ENCODE results near the gene CACNA1D. TPM values are rescaled to one million over a fixed set of nuclear protein-coding genes. Genes with fewer than 3 reads are reported as not detected.
A peak's percentile ranks its signal among the peaks of the same experiment; 100 is the strongest.

The CACNA1D gene
- total and polyA plus RNA-seq, 2 donors, result 0.57 to 0.66 TPM

DNA sequence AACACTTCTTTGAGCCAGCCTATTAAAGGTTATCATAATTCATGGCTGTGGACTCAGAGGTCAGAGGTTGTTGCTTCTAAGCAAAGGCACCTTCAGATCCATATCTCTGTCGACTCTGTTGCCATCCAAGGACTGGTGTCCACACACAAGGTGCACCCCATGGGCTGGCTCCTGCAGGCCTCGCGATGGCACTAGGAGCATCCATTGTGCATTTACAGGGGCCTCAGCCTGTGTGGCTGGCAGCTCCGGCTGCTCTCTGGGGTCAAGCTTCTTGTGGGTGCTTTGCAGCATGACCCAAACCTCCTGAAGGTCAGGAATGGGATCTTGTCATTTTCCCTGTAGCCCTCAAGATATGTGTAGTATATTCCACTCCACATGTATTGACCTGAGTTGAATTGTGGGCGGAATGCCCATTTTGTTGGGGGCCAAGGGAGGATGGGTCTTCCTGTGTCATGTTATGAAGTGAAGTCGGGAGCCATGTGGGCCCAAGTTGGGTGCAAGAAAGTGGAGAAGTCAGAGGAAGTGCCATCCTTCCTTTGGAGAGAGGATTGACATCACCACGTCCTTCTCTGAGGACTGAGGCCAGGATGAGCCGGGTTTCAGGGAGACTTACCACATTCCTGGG, 308.0 kb downstream of the CACNA1D start:
- Histone ChIP-seq H3K27me3 (ENCODE audit: control insufficient read depth in 2 of 2, insufficient read depth in 1 of 2, low read length in 1 of 2) (no peaks in the 10 kb centered on the region), H3K4me1 (ENCODE audit: control insufficient read depth in 2 of 2, insufficient read depth in 2 of 2, low read length in 2 of 2) (peaks cover 0 to 32% of the 10 kb centered on the region in 2 donors), H3K27ac (ENCODE audit: low read depth in 1 of 2, low read length in 1 of 2) (no peak overlapping the region), H3K36me3 (ENCODE audit: control insufficient read depth in 2 of 2, insufficient read depth in 2 of 2, low read length in 1 of 2) (no peaks in the 10 kb centered on the region), H3K4me3 (ENCODE audit: low read length in 2 of 2) (no peak overlapping the region), H3K9me3 (ENCODE audit: control insufficient read depth in 2 of 2, insufficient read depth in 1 of 2, low read length in 1 of 2) (no peaks in the 10 kb centered on the region)
- 92% methylated on average over 8 of the region's 8 CpGs for WGBS
- no peak for DNase-seq (ENCODE audit: low read depth in 6 of 9, low spot score in 9 of 9)

DNA sequence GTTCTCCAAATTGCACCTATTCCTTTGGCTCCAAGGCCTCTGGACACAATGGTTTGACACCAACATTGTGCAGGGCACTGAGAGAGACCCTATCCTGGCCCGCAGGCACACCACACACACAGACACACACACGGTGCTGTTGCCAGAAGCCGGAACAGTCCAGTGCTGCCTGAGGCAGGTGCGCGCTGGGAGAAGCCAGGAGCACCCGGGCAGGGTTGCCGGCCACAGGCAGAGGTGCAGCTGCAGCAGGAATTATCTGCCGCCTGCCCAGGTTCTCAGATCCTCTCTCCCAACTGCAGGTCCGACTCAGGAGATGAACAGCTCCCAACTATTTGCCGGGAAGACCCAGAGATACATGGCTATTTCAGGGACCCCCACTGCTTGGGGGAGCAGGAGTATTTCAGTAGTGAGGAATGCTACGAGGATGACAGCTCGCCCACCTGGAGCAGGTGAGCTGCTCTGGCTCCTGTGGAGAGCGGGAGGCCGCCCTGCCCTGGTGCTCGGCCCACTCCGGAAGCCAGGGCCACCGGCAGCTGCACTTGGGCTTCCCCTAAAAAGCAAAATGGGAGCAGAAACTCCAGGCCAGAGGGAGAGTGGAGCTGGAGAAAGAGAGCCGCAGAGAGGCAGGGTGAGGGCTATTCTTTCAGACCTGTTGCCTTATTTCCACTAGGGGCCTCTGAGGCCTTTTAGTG, 308.9 kb downstream of the CACNA1D start:
- Histone ChIP-seq H3K9me3 (ENCODE audit: control insufficient read depth in 2 of 2, insufficient read depth in 1 of 2, low read length in 1 of 2) (no peaks in the 10 kb centered on the region), H3K36me3 (ENCODE audit: control insufficient read depth in 2 of 2, insufficient read depth in 2 of 2, low read length in 1 of 2) (no peaks in the 10 kb centered on the region), H3K4me3 (ENCODE audit: low read length in 2 of 2) (no peak overlapping the region), H3K4me1 (ENCODE audit: control insufficient read depth in 2 of 2, insufficient read depth in 2 of 2, low read length in 2 of 2) (peaks cover 0 to 34% of the 10 kb centered on the region in 2 donors), H3K27me3 (ENCODE audit: control insufficient read depth in 2 of 2, insufficient read depth in 1 of 2, low read length in 1 of 2) (no peaks in the 10 kb centered on the region), H3K27ac (ENCODE audit: low read depth in 1 of 2, low read length in 1 of 2) (no peak overlapping the region)
- 97% methylated on average over 18 of the region's 18 CpGs for WGBS
- no peak for DNase-seq (ENCODE audit: low read depth in 6 of 9, low spot score in 9 of 9)

DNA sequence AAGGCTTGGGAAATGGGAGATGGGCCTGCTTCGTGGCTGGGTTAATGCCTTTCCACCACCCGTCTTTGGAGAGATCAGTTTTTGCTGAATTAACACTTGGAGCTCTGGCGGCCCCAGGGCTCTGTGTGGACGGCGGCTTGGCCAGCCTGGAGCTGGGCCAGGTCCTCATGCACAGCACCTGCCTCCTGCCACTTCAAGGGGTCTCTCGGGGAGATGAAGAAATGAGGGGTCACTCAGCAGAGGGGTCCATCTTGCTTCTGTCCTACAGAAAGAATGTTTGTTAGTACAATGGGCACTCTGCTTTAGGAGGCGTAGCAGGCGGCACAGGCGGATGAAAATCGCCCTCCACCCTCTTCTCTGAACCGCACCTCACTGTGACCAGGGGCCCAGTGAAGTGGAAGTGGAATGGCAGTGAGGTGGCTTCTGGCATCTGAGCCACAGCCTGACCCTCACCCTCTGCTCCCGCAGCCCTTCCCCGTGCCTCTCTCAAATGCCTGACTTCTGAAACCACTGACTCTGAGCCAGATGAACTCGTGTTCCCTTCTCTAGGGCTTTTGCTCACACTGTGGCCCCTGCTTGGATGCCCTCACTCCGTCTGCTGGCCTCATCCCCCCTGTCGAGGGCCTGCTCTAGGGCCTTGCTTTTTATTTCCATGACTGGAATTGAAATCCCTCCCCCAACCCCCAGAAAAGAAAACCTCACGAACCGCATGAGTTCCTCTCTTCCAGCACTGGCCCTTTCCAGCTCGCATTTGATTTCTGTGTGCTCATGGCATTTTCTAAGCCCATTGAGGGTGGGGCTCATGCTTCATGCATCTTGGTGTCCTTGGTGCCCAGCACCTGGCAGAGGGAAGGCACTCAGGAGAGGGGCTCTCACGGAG, 309.6 kb downstream of the CACNA1D start:
- Histone ChIP-seq H3K36me3 (ENCODE audit: control insufficient read depth in 2 of 2, insufficient read depth in 2 of 2, low read length in 1 of 2) (no peaks in the 10 kb centered on the region), H3K27me3 (ENCODE audit: control insufficient read depth in 2 of 2, insufficient read depth in 1 of 2, low read length in 1 of 2) (no peaks in the 10 kb centered on the region), H3K27ac (ENCODE audit: low read depth in 1 of 2, low read length in 1 of 2) (no peak overlapping the region), H3K4me1 (ENCODE audit: control insufficient read depth in 2 of 2, insufficient read depth in 2 of 2, low read length in 2 of 2) (peaks cover 0 to 34% of the 10 kb centered on the region in 2 donors), H3K4me3 (ENCODE audit: low read length in 2 of 2) (no peak overlapping the region), H3K9me3 (ENCODE audit: control insufficient read depth in 2 of 2, insufficient read depth in 1 of 2, low read length in 1 of 2) (no peaks in the 10 kb centered on the region)
- DNase-seq (ENCODE audit: low read depth in 6 of 9, low spot score in 9 of 9), result no peak
- WGBS, result 85% methylated on average over 20 of the region's 20 CpGs

DNA sequence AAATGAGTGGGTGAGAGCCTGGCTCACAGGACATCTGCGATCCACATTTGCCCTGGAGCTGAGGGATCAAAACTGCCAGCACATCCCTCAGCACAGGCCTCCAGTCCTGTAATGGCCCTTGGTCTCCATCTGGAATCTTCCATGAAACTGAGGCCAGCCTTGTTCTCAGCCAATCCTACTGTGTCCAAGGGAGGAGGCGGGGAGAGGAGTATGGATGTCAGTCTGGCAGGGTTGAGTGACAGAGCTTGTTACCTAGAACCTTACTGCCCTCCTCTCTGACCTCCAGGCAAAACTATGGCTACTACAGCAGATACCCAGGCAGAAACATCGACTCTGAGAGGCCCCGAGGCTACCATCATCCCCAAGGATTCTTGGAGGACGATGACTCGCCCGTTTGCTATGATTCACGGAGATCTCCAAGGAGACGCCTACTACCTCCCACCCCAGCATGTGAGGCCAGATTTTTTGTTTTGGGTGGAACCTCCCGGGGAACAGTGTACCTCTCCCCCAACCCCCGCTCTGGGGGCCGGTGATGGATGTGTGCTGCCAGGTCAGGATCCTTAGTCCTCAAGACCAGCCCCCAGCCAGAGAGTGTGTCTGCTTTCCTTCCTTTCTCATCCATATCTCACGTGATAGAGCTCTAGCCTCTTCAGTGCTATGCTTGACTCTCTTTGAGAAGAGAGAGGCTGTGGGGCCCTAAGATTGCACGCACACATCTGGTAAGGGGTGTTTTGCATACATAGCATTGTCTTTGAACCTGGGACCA, 310.5 kb downstream of the CACNA1D start:
- DNase-seq (ENCODE audit: low read depth in 6 of 9, low spot score in 9 of 9), result peak in 7 of 9 donors; percentile 8 to 80 (median 45)
- 90% methylated on average over 14 of the region's 14 CpGs for WGBS

DNA sequence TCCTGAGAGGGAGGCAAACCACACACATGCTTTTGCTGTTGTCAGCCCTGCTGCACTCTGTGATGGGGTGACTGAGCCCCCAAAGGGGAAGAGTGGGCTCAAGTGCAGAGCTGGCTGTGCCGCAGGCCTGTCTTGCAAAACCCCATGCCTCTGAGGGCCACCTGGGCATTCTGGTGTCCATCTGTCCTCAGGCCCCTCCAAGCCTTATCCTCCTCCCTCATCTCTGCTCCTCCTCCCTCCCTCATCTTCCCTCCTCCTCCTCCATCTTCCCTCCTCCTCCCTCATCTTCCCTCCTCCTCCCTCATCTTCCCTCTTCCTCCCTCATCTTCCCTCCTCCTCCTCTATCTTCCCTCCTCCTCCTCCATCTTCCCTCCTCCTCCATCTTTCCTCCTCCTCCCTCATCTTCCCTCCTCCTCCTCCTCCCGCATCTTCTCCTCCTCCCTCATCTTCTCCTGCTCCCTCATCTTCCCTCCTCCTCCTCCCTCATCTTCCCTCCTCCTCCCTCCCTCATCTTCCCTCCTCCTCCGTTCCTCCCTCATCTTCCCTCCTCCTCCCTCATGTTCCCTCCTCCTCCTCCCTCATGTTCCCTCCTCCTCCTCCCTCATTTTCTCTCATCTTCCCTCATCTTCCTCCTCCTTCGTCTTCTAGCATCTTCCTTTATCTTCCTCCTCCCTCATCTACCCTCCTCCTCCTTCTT, 311.2 kb downstream of the CACNA1D start:
- 85% methylated on average over 4 of the region's 4 CpGs for WGBS
- H3K27me3 ChIP-seq (ENCODE audit: control insufficient read depth in 2 of 2, insufficient read depth in 1 of 2, low read length in 1 of 2), result no peaks in the 10 kb centered on the region
- no peaks in the 10 kb centered on the region for H3K9me3 ChIP-seq (ENCODE audit: control insufficient read depth in 2 of 2, insufficient read depth in 1 of 2, low read length in 1 of 2)
- no peaks in the 10 kb centered on the region for H3K36me3 ChIP-seq (ENCODE audit: control insufficient read depth in 2 of 2, insufficient read depth in 2 of 2, low read length in 1 of 2)
- no peak overlapping the region for H3K4me3 ChIP-seq (ENCODE audit: low read length in 2 of 2)
- no peak for DNase-seq (ENCODE audit: low read depth in 6 of 9, low spot score in 9 of 9)
- peaks cover 0 to 34% of the 10 kb centered on the region in 2 donors for H3K4me1 ChIP-seq (ENCODE audit: control insufficient read depth in 2 of 2, insufficient read depth in 2 of 2, low read length in 2 of 2)
- no peak overlapping the region for H3K27ac ChIP-seq (ENCODE audit: low read depth in 1 of 2, low read length in 1 of 2)

More for the DNA sequence above, 310.5 kb downstream of the CACNA1D start:
- Histone ChIP-seq H3K27ac (ENCODE audit: low read depth in 1 of 2, low read length in 1 of 2) (peak overlapping the region in 1 of 2 donors; percentile 41), H3K36me3 (ENCODE audit: control insufficient read depth in 2 of 2, insufficient read depth in 2 of 2, low read length in 1 of 2) (no peaks in the 10 kb centered on the region), H3K4me3 (ENCODE audit: low read length in 2 of 2) (no peak overlapping the region), H3K9me3 (ENCODE audit: control insufficient read depth in 2 of 2, insufficient read depth in 1 of 2, low read length in 1 of 2) (no peaks in the 10 kb centered on the region), H3K4me1 (ENCODE audit: control insufficient read depth in 2 of 2, insufficient read depth in 2 of 2, low read length in 2 of 2) (peaks cover 0 to 34% of the 10 kb centered on the region in 2 donors), H3K27me3 (ENCODE audit: control insufficient read depth in 2 of 2, insufficient read depth in 1 of 2, low read length in 1 of 2) (no peaks in the 10 kb centered on the region)

DNA sequence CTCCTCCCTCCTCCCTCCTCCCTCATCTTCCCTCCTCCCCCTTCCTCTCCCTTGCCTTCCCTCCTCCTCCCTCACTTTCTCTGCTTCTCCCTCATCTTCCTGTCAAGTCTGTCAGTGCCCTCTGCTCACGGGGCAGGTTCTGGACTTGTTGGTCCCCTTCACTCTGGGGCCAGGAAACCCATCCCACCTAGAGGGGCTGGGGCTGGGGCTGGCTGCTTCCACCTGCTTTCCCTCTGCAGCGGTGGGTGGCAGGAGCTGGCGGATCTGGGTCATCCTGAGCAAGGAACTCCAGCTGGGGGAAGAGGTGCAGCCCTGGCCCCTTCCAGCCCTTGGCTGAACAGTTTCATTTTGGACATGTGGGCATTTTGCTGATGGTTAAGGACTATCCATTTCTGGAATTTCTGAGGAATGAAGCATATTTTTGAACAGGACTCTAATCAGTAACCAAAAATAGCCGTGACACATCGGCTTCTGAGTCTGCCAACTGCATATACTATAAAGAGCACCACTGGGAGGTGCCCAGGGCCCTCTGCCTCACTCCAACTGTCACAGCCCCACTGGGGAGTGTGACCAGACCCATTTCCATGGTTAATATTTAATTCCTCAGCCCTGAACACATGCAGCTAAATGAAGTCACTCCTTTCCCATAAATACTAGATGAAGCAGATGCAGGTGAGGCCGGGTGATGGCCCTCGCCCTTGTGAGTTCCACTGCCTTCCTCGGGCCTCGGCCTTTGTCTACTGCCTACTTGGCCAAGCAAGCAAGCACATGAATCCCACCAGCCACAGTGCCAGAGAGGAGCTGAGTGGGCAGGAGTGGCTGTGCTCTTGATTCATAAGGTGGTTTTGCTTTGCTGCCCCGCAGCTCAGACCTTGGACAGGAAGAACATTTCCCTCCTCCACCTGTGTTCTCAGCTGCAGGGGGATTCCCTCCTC, 312.0 kb downstream of the CACNA1D start:
- H3K36me3 ChIP-seq (ENCODE audit: control insufficient read depth in 2 of 2, insufficient read depth in 2 of 2, low read length in 1 of 2), result no peaks in the 10 kb centered on the region
- no peaks in the 10 kb centered on the region for H3K27me3 ChIP-seq (ENCODE audit: control insufficient read depth in 2 of 2, insufficient read depth in 1 of 2, low read length in 1 of 2)
- H3K9me3 ChIP-seq (ENCODE audit: control insufficient read depth in 2 of 2, insufficient read depth in 1 of 2, low read length in 1 of 2), result no peaks in the 10 kb centered on the region
- peaks cover 0 to 34% of the 10 kb centered on the region in 2 donors for H3K4me1 ChIP-seq (ENCODE audit: control insufficient read depth in 2 of 2, insufficient read depth in 2 of 2, low read length in 2 of 2)
- DNase-seq (ENCODE audit: low read depth in 6 of 9, low spot score in 9 of 9), result no peak
- no peak overlapping the region for H3K27ac ChIP-seq (ENCODE audit: low read depth in 1 of 2, low read length in 1 of 2)
- H3K4me3 ChIP-seq (ENCODE audit: low read length in 2 of 2), result no peak overlapping the region
- WGBS, result 87% methylated on average over 10 of the region's 10 CpGs

DNA sequence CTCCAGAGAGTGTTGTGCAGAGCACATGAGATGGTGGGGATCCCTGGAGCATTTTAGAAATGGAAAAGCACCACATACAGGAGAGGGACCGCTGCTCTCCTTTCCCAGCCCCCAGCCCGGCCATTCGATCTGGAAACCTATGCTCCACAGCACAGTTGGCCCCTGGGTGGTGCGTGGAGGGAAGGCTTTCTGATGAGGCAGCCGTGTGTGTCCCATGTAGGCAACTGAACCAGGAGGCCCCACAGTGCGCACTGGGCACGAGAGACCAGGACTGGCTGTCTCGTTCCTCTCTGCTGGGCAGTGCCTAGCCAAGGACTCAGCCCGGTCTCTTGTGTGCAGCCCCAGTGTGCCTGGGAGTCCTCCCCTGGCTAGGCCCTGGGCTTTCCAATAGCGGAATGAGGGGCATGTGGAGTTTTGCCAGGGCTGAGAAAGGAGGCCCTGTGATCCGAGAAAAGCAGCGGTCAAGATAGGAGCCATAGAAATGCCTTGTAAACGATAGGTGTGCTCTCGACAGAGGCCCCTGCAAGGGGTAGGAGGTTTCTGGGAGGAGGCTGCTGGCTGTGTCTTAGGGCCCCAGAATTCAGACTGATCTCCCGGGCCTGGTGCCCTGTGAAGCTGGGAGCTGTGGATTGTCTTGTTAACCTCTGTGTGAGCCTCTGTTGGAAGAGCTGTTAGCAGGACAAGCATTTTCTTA, 312.9 kb downstream of the CACNA1D start:
- no peak for DNase-seq (ENCODE audit: low read depth in 6 of 9, low spot score in 9 of 9)
- Histone ChIP-seq H3K4me3 (ENCODE audit: low read length in 2 of 2) (no peak overlapping the region), H3K9me3 (ENCODE audit: control insufficient read depth in 2 of 2, insufficient read depth in 1 of 2, low read length in 1 of 2) (no peaks in the 10 kb centered on the region), H3K27me3 (ENCODE audit: control insufficient read depth in 2 of 2, insufficient read depth in 1 of 2, low read length in 1 of 2) (no peaks in the 10 kb centered on the region), H3K4me1 (ENCODE audit: control insufficient read depth in 2 of 2, insufficient read depth in 2 of 2, low read length in 2 of 2) (peaks cover 0 to 34% of the 10 kb centered on the region in 2 donors), H3K27ac (ENCODE audit: low read depth in 1 of 2, low read length in 1 of 2) (no peak overlapping the region), H3K36me3 (ENCODE audit: control insufficient read depth in 2 of 2, insufficient read depth in 2 of 2, low read length in 1 of 2) (no peaks in the 10 kb centered on the region)
- 94% methylated on average over 15 of the region's 15 CpGs for WGBS
